Stimulated activated CD8-positive, alpha-beta memory T cell treated with anti-CD3 and anti-CD28 coated beads, Interleukin-15, amount 100 ng/mL, for 48 hours (primary cell): ENCODE measurements around the gene EIF3J.
"Not testable (repeated sequence)": the region's sequence is repeated elsewhere in the genome, so short reads cannot be mapped to it uniquely, and the experiment has no call there.

Experiments used
- DNase-seq, 2 donors: peaks; one replicate each; pipeline ENCODE4 v3.0.0-alpha.2; 2020; ENCODE audit warnings: low read depth in 2 of 2

EIF3J gene, protein sequence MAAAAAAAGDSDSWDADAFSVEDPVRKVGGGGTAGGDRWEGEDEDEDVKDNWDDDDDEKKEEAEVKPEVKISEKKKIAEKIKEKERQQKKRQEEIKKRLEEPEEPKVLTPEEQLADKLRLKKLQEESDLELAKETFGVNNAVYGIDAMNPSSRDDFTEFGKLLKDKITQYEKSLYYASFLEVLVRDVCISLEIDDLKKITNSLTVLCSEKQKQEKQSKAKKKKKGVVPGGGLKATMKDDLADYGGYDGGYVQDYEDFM

DNA sequence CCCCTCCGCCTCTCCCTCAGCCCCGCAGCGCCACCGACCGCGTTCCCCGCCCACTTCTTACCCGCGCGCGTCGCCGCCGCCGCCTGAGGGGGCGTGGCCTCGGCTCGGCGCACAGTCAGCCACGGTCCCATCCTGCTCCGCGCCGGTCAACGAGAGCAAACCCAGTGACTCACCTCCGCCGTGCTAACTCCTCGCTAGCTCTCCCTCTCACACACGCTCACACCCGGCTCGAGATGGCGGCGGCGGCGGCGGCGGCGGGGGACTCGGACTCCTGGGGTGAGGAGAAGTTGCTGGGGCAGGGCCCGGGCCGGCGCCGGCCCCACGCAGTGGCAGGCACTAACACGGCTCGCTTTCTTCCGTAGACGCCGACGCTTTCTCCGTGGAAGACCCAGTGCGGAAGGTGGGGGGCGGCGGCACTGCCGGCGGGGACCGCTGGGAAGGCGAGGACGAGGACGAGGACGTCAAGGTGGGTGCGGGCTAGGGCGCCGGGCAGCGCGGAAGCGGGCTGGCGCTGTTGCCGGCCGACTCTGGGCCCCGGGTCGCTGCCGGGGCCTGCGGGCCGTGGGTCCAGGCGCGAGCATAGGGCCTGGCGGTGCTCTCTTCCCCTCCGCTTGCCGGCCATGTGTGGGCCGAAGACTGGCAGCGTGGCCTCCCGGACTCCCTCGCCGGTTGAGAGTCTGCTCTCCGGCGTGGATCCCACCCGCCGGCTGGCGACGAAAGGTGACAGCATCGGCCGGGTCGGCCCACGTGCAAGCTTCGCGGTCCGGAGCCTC, at the start of gene EIF3J:
EIF3J (plus strand) TSS at position 186 of the 773 bp plus-strand sequence; CDS start at position 234, 48 bp downstream.
- DNase-seq = peak; percentile 93 to 94

DNA sequence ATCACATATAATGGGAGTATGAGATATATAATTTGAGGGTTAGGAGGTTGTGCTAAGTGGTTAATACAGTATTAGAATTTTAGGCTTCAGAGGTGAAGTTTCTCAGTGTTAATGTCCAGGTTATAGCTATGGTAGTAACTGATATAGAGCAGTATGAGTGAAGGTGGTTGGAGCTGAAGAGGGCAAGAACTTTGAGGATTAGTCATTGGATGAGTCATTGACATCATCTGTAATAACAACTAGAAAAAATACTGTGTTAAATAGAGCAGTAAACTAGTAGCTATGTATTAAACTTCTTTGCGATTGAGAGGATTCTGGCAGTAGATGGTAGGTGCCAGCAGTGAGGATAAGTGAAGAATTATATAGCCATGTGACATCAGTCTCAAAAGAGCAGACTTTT, 47.5 kb upstream of the EIF3J start:
- no peak for DNase-seq

DNA sequence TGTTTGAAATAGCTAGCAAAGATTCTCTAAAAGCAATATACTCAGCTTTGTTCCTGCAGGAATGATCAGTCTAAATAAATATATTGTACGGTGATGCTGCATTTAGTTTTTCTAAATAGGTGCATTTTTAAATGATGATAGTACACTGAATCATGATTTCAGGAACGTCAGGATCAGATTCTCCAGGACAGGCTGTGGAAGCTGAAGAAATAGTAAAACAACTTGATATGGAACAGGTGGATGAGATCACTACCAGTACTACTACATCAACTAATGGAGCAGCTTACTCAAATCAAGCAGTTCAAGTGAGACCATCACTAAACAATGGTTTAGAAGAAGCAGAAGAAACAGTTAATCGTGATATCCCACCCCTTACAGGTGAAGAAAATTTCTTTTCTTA, 46.3 kb upstream of the EIF3J start:
- DNase-seq = no peak

DNA sequence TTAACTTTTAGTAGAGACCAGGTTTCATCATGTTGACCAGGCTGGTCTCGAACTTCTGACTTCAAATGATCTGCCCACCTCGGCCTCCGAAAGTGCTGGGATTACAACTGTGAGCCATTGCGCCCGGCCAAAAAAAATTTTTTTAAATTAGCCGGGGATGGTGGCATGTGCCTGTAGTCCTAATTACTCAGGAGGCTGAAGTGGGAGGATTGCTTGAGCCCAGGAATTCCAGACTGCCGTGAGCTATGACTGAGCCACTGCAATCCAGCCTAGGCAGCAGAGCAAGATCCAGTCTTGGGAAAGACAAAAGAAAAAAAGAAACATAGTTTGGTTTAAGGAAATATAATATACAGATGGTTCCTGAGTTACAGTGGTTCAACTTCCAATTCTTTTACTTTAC, 44.9 kb upstream of the EIF3J start:
- DNase-seq = no peak

DNA sequence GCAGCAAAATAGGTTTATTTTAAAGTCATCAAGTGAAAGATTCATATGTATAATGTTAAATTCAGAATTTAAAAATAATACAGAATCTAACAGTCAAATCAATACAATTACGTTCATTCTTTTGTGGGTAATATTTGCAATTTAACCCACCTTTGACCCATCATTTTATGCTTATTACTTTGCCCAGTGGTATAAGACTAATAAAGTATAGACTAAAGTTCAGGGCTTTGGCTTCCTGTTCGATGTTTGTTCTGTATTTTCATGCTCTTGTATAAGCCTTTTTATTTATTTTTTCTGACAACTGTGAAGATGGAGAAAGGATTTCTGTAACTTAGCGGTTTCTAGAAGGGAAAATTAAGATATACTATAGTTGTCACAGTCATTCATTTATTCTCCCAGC, 44.3 kb upstream of the EIF3J start:
- DNase-seq = no peak

DNA sequence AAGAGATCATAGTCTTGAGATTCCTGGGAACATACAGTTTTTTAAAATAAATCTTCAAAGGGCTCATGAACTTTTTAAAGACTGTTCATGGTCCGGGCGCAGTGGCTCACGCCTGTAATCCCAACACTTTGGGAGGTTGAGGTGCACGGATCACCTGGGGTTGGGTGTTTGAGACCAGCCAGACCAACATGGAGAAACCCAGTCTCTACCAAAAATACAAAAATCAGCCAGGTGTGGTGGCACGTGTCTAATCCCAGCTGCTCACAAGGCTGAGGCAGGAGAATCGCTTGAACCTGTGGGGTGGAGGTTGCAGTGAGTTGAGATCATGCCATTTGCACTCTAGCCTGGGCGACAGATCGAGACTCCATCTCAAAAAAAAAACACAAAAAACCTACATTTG, 41.4 kb upstream of the EIF3J start:
- no peak for DNase-seq

DNA sequence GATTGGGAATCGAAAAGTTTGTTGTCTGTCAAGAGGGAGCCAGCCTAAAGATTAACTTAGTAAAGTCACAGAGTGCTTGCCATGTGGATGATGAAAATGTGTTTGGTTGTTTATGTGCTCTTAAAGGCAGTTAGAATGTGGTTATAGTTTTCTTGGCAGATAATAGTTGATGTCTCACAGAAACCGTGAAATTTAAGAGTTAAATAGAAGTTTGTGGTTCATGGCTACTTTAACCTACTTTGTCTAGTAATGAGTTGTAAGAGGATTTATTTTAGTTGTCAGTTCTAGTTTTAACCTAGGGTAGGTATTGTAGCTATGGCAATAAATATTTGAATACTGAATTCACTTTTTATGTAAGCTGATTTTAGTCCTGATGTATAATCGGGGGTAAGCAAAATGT, 36.4 kb upstream of the EIF3J start:
- no peak for DNase-seq

DNA sequence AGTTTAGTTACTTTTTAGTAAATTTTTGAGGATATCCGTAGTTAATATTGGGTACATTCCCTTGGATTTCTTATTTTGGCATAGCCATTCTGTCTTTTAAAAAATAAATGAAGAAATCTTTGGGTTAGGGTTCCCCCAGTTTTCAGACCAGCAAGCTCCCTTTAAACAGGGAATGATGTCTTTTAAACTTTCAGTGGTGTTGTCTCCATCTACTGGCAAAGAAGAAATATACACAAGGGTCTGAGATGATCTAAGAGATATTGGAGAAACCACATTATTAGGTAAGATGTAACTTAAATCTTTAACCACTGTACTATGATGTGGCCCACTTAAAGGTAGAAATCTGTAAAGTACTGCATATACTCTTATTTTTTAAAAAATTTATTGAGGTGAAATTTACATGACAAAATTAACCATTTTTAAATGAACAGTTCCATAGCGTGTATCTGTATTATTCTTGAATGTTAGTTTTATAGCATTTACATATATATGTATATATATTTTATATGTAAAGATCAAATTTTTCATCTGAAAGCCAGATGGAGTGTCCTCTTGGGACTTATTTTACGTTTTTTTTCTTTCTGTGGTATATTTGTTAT, 35.1 kb upstream of the EIF3J start:
- DNase-seq = no peak

DNA sequence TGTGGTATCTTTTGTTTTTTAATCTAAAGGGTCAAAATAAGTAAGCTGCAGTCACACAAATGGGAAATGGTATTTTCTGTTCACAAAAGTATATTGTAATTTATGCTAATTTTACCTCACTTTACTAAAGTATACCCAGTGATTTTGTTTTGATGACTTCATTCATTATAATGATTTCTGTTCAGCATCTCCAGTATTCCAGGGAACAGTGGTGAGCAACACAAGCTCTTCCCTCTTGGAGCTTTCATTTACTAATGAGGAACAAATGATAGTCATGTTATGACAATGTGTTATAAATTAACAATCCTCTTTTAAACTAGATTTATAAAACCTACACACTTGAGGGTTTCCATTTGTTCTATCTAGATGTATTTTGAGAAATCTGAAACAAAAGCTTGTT, 20.5 kb upstream of the EIF3J start:
- DNase-seq = no peak

DNA sequence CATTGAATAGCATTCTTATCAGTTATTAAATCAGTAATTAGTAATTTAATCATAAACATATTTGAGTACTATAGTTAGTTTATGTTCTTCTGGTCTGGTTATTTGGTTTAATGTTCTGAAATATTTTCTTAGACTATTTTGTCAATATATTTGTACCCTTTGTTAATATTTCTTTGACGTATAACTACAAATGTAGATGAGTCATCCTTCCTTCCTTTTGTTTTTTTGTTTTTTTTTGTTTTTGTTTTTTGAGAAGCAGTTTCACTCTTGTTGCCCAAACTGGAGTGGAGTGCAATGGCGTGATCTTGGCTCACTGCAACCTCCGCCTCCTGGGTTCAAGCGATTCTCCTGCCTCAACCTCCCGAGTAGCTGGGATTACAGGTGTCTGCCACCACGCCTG, 17.4 kb upstream of the EIF3J start:
- DNase-seq = no peak

DNA sequence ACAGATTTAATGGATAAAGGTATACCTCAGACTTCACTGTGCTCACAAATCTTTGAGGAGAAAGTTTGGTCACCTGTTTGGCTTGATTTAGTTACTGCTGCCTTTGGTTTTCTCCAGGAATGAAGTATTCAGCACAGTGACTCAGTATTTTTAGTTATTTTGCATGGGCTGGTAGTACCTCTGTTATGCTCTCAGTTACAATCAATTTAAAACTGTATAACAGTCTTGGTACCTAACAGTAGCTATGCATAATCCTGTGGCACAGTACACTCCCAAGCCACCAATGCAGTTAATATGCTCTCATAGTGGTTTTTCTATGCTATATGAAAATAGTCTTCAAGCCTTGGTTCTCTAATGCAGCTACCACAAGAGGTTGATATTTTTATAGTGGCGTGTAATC, 11.9 kb upstream of the EIF3J start:
- DNase-seq = no peak

DNA sequence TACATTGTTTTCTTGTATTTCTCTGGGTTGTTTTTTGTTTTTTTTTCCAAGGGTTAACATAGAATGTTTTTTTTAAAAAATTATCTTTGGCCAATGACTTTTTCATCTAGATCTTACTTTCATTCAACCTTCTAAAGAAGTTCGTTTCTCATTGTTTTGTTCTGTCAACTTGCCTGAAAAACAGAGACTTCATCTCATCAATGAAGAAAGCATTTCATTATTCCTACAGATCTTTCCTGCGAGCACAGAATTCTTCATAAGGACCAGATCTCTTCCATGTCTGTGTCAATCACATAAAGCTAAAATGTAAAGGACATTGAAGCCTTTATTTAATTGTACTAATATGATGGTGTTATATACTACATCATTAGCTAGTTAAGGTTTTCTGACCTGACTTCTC, 9.7 kb upstream of the EIF3J start:
- no peak for DNase-seq

DNA sequence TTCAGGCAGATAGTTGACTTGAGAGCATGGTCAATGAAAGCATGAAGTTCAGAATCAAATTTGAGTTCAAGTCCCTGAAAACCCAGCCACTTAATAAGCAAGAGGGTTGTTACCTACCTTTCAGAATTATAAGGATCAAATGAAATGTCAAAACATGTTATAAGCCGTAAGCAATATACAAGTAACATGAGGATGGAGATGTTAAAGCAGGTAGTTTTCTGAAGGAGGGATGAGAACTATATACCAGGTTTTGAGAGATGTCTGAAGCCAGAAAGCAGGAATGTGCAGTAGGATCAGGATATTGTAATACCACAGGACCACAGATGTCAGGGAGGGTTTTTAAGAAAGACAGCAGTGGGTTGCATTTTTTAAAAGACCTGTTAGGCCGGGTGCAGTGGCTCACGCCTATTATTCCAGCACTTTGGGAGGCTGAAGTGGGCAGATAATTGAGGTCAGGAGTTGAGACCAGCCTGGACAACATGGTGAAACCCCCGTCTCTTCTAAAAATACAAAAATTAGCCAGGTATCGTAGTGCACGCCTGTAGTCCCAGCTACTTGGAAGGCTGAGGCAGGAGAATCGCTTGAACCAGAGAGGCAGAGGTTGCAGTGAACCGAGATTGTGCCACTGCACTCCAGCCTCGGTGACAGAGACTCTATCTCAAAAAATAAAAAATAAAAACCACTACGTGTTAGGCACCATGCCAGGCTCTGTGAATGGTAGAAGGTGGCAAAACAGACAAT, 6.9 kb upstream of the EIF3J start:
- DNase-seq = no peak

DNA sequence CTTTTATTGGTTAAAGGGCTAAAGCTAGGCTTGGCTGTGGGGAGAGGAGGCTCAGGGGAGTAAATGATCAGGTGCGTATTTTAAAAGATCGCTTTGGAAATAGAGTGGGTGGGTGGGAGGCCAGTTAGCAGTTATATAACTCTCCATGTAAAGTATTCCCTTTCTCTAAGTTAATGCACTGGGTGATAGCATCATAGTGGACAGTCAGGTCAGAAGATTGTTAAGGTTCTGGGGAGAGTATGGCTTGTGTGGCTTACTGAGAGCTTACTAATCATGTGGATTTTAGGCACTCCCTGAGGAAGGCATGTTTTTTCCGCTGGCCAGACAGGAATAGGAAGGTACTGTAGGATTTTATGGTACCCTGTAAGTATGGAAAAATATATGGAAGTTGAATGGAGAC, 6.3 kb upstream of the EIF3J start:
- DNase-seq = no peak

DNA sequence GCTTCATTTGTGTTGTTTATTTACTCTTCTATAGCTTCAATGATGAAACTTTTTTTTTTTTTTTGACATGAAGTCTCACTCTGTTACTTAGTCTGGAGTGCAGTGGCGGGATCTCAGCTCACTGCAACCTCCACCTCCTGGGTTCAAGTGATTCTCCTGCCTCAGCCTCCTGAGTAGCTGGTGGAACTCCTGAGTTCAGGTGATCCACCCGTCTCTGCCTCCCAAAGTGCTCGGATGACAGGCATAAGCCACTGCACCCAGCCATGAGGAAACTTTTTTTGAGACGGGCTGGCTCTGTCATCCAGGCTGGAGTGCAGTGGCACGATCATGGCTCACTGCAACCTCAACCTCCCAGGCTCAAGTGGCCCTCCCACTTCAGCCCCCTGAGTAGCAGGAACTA, 4.7 kb upstream of the EIF3J start:
- not testable (repeated sequence) for DNase-seq

DNA sequence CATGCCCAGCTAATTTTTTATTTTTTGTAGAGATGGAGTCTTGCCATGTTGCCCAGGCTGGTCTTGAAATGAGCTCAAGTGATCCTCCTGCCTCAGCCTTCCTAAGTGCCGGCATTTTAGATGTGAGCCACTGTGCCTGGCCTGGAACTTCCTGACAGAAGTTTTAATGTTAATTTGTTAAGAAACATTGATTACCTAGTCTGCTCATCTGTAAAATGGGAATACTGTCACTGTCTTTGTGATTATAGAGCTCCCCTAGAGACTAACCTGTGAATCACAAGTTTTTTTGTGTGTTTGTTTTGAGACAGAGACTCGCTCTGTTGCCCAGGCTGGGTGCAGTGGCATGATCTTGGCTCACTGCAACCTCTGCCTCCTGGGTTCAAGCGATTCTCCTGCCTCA, 4.3 kb upstream of the EIF3J start:
- DNase-seq = no peak

DNA sequence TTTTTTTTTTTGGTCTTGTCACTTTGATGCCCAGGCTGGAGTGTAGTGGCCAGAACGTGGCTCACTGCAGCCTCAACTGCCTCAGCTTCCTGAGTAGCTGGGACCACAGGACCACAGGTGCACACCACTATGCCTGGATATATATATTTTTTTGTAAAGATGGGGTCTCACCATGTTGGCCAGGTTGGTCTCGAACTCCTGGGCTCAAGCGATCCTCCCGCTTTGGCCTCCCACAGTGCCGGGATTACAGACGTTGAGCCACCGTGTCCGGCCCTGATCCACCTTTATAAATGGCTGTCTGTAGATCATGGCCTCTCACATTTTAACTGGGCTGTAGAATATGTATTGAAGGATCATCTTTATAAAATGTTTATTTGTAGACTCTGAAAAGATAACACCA, 1.9 kb upstream of the EIF3J start:
- no peak for DNase-seq

DNA sequence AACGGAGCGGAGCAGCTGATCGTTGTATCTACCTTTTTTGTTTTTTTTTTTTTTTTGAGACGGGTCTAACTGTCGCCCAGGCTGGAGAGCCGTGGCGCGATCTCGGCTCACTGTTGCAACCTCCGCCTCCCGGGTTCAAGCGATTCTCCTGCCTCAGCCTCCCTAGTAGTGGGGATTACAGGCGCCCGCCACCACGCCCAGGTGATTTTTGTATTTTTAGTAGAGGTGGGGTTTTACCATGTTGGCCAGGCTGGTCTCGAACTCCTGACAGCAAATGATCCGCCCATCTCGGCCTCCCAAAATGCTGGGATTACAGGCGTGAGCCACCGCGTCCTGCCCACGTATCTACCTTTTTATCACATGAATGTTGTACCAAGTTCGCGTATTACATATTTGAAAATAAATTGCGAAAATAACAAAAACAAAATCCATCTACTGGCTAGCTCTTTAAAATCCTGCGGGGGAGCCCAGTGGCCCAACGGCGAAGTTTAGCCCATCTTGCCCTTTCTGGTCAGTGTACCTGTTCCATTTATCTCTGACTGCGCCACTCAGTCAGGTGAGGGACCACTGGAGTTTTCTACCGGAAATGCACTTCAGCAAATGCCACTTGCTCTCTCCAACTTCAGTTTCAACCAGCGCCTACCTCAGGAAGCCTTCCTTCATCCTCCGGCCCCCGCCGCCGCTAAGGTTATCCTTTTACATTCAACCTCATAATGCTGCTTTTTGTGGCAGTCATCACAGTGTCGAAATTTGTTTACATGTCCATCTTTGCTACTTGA, 1.2 kb upstream of the EIF3J start:
- DNase-seq = peak in 1 of 2 donors; percentile 13

DNA sequence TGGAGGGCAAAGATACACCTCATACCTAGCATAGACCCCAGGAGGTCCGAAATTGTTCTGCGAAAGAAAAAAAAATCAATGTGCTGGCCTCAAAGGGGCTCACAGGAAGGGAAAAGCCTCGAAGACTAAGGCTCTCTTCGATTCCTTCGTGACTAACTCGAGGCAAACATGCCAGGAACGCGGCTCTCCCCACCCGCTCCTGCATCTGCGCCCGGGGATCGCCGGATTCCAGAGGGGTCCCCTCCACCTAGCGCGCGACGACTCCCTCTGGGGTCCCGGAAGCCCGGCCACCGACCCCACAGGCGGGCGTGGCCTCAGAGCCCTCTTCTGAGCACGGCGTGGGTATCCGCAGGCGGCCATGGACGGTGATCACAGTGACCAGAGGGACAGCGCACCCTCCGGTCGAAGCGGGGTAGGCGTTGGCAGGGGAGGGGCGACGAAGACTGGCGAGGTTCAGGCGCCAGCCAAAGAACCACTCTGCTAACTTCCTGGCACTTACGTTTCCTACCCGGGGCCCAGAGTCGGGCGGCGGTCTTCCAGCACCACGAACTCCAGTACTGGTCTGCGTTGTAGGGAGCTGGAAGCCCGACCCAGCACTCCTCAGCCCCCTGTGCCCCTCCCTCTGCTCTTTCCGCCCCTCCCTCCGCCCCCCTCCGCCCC, 515 bp upstream of the EIF3J start:
- peak in 1 of 2 donors; percentile 53 for DNase-seq

DNA sequence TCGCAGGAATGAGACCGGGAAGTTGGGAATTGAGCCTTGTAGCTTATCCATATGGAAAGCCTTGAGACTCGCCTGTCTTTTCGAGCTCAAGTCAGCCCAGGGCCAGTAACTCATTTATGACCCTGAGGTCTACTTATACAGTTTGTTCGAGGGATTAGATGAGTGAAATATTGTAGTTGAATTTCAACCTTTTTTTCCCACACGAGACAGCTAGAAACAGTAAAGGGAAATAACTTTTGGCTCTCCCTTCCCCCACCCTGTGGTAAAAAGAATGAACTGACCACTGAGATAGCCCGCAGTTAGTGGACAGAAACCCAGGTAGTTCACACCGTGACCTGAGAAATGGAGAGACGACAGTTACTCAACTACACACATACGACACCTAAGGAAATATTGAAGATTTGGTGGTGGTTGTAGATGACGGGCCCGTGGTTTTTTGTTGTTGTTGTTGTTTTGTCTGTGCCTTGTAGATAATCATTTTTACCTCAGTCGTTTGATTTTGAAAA, 841 bp downstream of the EIF3J start:
- no peak for DNase-seq
